ENCODE results near the gene KRT73.

The KRT73 gene

GRCh38 chr12:52608826-52609630 is 9.3 kb downstream of the KRT73 start:
- Histone ChIP-seq H3K4me3 (no peak overlapping the region), H3K4me1 (no peaks in the 10 kb centered on the region), H3K27ac (no peak overlapping the region), H3K27me3 (peaks cover 0 to 33% of the 10 kb centered on the region in 2 donors), H3K9me3 (no peaks in the 10 kb centered on the region), H3K36me3 (no peaks in the 10 kb centered on the region)
- intact Hi-C loops (cut with DNase I; ENCODE audit: low total_unique reads) = no loop called here
- no peak for DNase-seq
- no peak for TF ChIP-seq CTCF (IDR thresholded peaks at IDR 0.05)

- DNase-seq = no peak
- Histone ChIP-seq H3K27ac (no peak overlapping the region), H3K36me3 (no peaks in the 10 kb centered on the region), H3K9me3 (no peaks in the 10 kb centered on the region), H3K4me3 (no peak overlapping the region), H3K27me3 (peaks cover 0 to 29% of the 10 kb centered on the region in 2 donors), H3K4me1 (no peaks in the 10 kb centered on the region)
- TF ChIP-seq CTCF (IDR thresholded peaks at IDR 0.05) = no peak
- intact Hi-C loops (cut with DNase I; ENCODE audit: low total_unique reads) = no loop called here
These were observed 10.2 kb downstream of the KRT73 start for GRCh38 chr12:52608161-52608560.

- H3K27me3 ChIP-seq = peaks cover 0 to 33% of the 10 kb centered on the region in 2 donors
- no peak for TF ChIP-seq CTCF (IDR thresholded peaks at IDR 0.05)
- intact Hi-C loops (cut with DNase I; ENCODE audit: low total_unique reads) = no loop called here
These were observed 11.0 kb downstream of the KRT73 start for GRCh38 chr12:52607314-52607713.

GRCh38 chr12:52606581-52607218 is 11.7 kb downstream of the KRT73 start:
- Histone ChIP-seq H3K36me3 (no peaks in the 10 kb centered on the region), H3K27ac (no peak overlapping the region), H3K27me3 (peaks cover 0 to 39% of the 10 kb centered on the region in 2 donors), H3K9me3 (no peaks in the 10 kb centered on the region), H3K4me1 (no peaks in the 10 kb centered on the region), H3K4me3 (no peak overlapping the region)
- no peak for TF ChIP-seq CTCF (IDR thresholded peaks at IDR 0.05)
- DNase-seq = no peak
- intact Hi-C loops (cut with DNase I; ENCODE audit: low total_unique reads) = no loop called here

More at GRCh38 chr12:52607314-52607713, 11.0 kb downstream of the KRT73 start:
- Histone ChIP-seq H3K4me3 (no peak overlapping the region), H3K36me3 (no peaks in the 10 kb centered on the region), H3K9me3 (no peaks in the 10 kb centered on the region), H3K4me1 (no peaks in the 10 kb centered on the region), H3K27ac (no peak overlapping the region)
- DNase-seq = no peak

- no peaks in the 10 kb centered on the region for H3K9me3 ChIP-seq
- no peak overlapping the region for H3K4me3 ChIP-seq
- H3K27ac ChIP-seq = no peak overlapping the region
- no peak for DNase-seq
- H3K27me3 ChIP-seq = peaks cover 0 to 40% of the 10 kb centered on the region in 2 donors
- intact Hi-C loops (cut with DNase I; ENCODE audit: low total_unique reads) = no loop called here
- no peaks in the 10 kb centered on the region for H3K36me3 ChIP-seq
- TF ChIP-seq CTCF (IDR thresholded peaks at IDR 0.05) = no peak
- no peaks in the 10 kb centered on the region for H3K4me1 ChIP-seq
These were observed 12.3 kb downstream of the KRT73 start for GRCh38 chr12:52606096-52606495.
